OCI-LY1 (cell line): ENCODE measurements around the gene PLEKHA4.

ENCODE experiments used
- EZH2 ChIP-seq: fragments of 200-600 bp; sonication (generic), shearing (Covaris generic); IDR thresholded peaks from 2 replicates; pipeline ENCODE4 v1.8.0; 2017; ENCODE audit warnings: borderline replicate concordance, mixed run types, mild to moderate bottlenecking, antibody characterized with exemption, low read length, moderate library complexity, mixed read lengths
- TF ChIP-seq, protein P1 (sequence below): fragments of 200-600 bp; sonication (generic), shearing (Covaris generic); IDR thresholded peaks from 2 replicates; pipeline ENCODE4 v1.5.1; 2017; ENCODE audit warnings: mild to moderate bottlenecking, antibody characterized with exemption, low read length, moderate library complexity, mixed read lengths

DNA sequence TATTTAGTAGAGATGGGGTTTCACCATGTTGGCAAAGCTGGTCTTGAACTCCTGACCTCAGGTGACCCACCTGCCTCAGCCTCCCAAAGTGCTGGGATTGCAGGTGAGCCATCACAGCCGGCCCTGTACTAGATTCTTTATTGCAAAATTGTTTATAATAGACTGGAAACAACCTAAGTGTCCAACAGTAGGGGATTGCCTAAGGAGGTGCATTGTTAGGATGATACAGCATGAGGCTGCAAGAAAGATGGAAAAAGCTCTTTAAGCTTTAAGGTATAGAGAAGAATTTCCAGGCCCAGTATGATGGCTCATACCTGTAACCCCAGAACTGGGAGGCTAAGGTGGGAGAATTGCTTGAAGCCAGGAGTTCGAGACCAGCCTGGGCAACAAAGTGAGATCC lies 65.8 kb downstream of the PLEKHA4 start:
- TF ChIP-seq, protein P1, sequence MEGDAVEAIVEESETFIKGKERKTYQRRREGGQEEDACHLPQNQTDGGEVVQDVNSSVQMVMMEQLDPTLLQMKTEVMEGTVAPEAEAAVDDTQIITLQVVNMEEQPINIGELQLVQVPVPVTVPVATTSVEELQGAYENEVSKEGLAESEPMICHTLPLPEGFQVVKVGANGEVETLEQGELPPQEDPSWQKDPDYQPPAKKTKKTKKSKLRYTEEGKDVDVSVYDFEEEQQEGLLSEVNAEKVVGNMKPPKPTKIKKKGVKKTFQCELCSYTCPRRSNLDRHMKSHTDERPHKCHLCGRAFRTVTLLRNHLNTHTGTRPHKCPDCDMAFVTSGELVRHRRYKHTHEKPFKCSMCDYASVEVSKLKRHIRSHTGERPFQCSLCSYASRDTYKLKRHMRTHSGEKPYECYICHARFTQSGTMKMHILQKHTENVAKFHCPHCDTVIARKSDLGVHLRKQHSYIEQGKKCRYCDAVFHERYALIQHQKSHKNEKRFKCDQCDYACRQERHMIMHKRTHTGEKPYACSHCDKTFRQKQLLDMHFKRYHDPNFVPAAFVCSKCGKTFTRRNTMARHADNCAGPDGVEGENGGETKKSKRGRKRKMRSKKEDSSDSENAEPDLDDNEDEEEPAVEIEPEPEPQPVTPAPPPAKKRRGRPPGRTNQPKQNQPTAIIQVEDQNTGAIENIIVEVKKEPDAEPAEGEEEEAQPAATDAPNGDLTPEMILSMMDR: no peak
- TF ChIP-seq EZH2: no peak
